Omental fat pad (tissue), 4 donors: ENCODE measurements around the gene NPNT. TPM values are rescaled to one million over a fixed set of nuclear protein-coding genes. Genes with fewer than 3 reads are reported as not detected.

ENCODE experiments used
- ATAC-seq: fragments of 150-250 bp; one replicate; pipeline ENCODE4 v1.9.1; 2016; ENCODE audit warnings: mild to moderate bottlenecking, moderate library complexity; ENCODE audit not compliant: low FRiP score
- DNase-seq: peaks from one replicate; pipeline ENCODE4 v3.0.0-alpha.2; 2019; ENCODE audit warnings: low spot score
- total RNA-seq, 4 donors: library from RNA; depleted of rRNA; stranded (reverse); fragments of >200 nt; gene quantifications; one replicate each; pipeline ENCODE4 v1.1.0, GENCODE V29; 2016
- TF ChIP-seq, protein P1 (sequence below), 3 donors: fragments of 450-650 bp; IDR thresholded peaks; one replicate each; pipeline ENCODE4 v1.5.1; 2016 to 2017; ENCODE audit warnings: antibody characterized with exemption in 3 of 3, mild to moderate bottlenecking in 3 of 3, moderate library complexity in 2 of 3

Gene NPNT
- total RNA-seq, 4 donors from 2014 or later = 7.4 to 40.6 (median 23.2) TPM

DNA sequence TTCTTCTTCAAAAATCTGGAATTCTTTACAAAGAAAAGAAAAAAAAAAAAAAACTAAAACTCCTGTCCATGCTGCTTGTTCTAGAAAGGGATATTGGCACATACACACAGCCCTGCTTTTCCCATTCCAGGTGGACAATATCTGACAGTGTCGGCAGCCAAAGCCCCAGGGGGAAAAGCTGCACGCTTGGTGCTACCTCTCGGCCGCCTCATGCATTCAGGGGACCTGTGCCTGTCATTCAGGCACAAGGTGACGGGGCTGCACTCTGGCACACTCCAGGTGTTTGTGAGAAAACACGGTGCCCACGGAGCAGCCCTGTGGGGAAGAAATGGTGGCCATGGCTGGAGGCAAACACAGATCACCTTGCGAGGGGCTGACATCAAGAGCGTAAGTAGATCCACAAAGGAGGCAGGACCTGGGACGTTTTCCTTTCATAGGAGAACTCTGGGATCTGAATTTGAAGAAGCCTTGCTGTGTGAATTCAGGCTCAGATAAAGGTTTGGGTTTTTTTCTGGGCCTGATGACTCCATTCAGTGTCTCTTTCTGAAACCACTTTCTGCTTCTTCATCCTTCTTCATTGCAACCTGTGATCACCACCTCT is 71.9 kb downstream of the NPNT start:
- no peak for DNase-seq
- no peak for ATAC-seq
- TF ChIP-seq, protein P1, sequence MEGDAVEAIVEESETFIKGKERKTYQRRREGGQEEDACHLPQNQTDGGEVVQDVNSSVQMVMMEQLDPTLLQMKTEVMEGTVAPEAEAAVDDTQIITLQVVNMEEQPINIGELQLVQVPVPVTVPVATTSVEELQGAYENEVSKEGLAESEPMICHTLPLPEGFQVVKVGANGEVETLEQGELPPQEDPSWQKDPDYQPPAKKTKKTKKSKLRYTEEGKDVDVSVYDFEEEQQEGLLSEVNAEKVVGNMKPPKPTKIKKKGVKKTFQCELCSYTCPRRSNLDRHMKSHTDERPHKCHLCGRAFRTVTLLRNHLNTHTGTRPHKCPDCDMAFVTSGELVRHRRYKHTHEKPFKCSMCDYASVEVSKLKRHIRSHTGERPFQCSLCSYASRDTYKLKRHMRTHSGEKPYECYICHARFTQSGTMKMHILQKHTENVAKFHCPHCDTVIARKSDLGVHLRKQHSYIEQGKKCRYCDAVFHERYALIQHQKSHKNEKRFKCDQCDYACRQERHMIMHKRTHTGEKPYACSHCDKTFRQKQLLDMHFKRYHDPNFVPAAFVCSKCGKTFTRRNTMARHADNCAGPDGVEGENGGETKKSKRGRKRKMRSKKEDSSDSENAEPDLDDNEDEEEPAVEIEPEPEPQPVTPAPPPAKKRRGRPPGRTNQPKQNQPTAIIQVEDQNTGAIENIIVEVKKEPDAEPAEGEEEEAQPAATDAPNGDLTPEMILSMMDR (IDR thresholded peaks at IDR 0.05) = no peak

DNA sequence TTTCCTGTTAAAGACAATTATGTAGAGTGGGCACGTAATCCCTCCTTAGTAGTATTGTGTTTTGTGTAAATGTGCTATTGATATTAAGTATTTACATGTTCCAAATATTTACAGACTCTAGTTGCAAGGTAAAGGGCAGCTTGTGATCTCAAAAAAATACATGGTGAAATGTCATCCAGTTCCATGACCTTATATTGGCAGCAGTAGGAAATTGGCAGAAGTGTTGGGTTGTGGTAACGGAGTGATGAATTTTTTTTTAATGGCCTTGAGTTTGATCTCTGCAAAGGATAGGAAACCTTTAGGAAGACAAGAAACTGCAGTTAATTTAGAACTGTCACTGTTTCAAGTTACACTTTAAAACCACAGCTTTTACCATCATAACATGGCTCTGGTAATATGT is 74.3 kb downstream of the NPNT start:
- TF ChIP-seq, protein P1 (IDR thresholded peaks at IDR 0.05) = no peak
- ATAC-seq (no peak), DNase-seq (no peak)

DNA sequence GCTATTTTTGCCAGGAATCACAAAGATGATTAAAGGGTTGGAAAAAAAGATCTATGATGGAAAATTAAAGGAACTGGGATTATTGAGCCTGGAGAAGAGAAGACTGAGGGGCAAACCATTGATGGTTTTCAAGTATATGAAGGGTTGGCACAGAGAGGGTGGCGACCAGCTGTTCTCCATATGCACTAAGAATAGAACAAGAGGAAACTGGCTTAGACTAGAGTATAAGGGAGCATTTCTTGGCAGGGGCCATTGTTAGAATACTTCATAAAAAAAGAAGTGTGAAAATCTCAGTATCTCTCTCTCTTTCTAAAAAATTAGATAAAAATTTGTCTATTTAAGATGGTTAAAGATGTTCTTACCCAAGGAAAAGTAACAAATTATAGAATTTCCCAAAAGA is 75.1 kb downstream of the NPNT start:
- ATAC-seq = no peak
- no peak for DNase-seq
- TF ChIP-seq, protein P1 (IDR thresholded peaks at IDR 0.05) = no peak

DNA sequence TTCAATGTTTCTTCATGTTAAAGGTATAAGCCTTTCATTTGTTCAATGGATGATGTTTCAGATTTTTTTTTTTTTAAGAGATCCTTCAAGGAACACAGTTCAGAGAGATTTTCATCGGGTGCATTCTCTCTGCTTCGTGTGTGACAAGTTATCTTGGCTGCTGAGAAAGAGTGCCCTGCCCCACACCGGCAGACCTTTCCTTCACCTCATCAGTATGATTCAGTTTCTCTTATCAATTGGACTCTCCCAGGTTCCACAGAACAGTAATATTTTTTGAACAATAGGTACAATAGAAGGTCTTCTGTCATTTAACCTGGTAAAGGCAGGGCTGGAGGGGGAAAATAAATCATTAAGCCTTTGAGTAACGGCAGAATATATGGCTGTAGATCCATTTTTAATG is 75.8 kb downstream of the NPNT start:
- TF ChIP-seq, protein P1 (IDR thresholded peaks at IDR 0.05) = no peak
- DNase-seq (no peak), ATAC-seq (no peak)

DNA sequence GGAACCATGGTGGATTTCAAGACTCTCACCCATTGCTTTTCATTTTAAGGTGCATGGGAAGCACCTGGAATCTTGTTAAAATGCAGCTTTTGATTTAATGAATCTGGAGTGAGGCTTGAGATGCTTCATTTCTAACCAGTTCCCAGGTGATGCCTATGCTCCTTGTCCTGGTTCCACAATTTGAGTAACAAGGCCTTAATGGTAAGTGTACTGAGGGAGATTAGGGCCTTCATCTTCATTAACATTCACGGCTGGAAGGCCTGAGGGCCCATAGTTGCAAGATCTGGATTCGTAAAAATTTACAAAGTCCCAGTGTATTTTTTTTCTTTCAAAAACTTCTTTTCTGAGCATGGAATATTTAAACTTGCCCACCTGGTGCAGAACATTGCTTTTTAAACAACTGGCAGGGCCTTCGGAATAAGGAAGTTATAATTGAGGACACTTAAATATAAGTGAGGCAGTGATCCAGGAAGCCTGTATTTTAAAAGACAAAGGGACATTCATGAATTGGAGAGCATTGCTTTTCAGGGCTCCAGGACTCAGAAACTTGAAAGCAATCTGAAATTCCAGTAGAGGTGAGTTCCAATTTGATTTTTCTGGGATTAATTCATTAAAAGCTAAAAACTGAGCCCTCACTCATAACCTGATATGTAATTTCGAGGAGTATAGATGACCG is 77.8 kb downstream of the NPNT start:
- TF ChIP-seq, protein P1 (IDR thresholded peaks at IDR 0.05) = no peak
- no peak for DNase-seq
- no peak for ATAC-seq

DNA sequence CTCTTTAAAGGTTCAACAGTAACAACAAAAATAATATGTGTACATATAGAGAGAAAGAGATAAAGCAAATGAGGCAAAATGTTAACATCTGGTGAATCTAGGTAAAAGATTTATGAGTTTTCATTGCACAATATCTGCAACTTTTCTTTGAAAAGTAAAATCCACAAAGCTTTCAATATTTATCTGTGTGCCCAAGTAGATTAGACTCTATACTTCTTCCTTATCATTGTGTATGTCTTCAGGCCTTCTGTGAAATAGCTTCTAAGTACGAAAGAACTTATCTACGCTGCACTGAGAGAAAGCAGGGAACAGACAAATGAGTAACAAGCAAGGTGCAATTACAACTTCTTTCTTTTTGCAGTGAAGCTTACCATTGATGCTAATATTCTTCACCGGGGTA is 81.6 kb downstream of the NPNT start:
- DNase-seq (no peak), ATAC-seq (no peak)
- TF ChIP-seq, protein P1 (IDR thresholded peaks at IDR 0.05) = no peak

DNA sequence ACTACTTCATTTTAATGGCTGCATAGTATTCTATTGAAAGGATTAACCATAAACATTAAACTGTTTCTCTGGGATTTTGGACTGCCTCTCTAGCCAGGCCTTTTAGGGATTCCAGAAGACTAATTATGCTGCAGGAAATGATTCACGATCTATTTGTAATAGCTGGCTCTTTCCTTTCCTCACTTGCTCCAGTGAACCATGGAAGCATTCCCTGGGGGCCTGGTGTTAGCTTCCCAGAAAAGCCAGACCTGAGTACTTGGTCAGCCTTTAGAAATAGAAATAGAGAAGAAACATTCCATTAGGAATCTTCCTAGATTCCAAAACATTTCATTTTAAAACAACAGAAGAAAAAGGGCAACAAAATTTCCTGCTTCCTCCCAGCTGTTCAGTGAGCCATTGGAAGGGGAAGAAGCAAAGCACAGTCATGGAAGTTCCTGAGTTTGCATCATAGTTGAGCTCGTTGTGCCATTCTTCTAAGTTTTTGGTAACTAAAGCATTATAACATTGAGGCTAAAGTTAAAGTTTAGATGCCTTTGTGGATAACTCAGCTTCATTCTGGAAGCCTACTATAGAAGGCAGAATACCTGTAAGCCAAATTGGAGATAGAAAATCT is 83.5 kb downstream of the NPNT start:
- TF ChIP-seq, protein P1 (IDR thresholded peaks at IDR 0.05) = no peak
- no peak for DNase-seq
- no peak for ATAC-seq
